ENCODE results near the gene COMMD4.
"Not testable (repeated sequence)": the region's sequence is repeated elsewhere in the genome, so short reads cannot be mapped to it uniquely, and the experiment has no call there.

COMMD4 gene

DNA sequence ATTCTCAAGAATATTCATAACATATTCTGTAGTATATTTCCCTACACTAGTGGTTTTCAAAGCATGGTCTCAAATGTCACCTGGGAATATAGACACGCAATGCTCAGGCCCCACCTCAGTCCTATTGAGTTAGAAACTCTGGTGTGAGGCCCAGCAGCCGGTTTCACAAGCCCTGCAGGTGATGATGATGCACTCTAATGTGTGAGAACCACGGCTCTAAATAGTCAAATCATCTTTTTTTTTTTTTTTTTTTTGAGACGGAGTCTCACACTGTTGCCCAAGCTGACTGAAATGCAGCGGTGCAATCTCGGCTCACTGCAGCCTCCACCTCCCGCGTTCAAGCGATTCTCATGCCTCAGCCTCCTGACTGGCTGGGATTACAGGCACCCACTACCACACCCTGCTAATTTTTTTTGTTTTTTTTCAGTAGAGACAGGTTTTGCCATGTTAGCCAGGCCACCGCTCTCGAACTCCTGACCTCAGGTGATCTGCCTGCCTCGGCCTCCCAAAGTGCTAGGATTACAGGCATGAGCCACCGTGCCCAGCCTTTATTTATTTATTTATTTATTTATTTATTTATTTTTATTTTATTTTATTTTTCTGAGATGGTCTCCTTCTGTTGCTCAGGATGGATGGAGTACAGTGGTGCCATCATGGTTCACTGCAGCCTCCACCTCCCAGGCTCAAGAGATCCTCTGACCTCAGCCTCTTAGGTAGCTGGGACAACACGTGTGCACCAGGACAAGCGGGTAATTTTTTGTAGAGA is 2.0 kb upstream of the COMMD4 start:
- DNase-seq = not testable (repeated sequence)

- no peak for DNase-seq
These were observed 554 bp upstream of the COMMD4 start for GRCh38 chr15:75335313-75335704.

DNA sequence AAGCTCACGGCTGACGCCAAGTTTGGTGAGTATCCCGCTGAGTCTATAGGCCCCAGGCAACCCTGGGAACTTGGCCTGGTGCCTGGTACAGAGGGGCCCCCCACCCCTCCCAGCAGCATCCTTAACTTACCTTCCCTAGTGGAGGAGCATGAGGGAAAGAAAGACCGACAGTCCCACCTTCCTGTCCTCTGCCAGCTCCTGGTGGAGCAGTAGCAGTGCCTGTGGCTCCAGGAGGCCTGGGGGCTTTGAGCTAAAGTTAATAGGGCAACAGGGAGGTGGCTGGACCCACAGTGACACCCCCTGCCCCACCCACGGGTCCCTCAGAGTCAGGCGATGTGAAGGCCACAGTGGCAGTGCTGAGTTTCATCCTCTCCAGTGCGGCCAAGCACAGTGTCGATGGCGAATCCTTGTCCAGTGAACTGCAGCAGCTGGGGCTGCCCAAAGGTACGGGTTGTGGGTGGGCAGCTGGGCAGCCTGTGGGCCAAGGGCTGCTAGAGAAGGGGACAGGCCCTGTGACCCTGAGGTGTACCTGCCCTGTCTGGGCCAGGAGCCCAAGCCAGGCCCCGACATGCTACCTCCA is 2.9 kb downstream of the COMMD4 start:
- no peak for DNase-seq

GRCh38 chr15:75339531-75340240 is 3.8 kb downstream of the COMMD4 start:
- no peak for DNase-seq

DNA sequence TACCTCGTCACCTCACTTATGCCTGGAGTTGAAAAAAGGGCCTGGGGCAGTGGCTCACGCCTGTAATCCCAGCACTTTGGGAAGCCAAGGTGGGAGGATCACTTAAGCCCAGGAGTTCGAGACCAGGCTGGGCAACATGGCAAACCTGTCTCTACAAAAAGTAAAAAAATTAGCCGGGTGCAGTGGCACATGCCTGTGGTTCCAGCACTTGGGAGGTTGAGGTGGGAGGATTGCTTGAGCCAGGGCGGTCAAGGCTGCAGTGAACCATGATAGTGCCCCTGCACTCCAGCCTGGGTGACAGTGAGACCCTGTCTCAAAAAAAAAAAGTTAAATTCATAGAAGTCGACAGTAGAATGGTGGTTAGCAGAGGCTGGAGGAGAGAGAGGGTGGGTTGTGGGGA is 6.4 kb downstream of the COMMD4 start:
- DNase-seq = no peak

DNA sequence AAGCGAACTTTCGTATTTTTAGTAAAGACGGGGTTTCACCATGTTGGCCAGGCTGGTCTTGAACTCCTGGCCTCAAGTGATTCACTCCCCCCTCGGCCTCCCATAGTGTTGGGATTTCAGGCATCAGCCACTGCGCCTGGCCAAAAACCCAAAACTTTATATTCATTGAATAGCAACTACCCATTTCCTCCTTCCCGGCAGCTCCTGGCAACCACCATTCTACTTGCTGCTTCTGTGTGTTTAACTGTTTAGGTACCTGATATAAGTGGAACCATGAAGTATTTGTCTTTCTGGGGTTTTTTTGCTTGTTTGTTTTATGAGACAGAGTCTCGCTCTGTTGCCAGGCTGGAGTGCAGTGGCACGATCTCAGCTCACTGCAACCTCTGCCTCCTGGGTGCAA is 8.1 kb downstream of the COMMD4 start:
- DNase-seq = not testable (repeated sequence)

DNA sequence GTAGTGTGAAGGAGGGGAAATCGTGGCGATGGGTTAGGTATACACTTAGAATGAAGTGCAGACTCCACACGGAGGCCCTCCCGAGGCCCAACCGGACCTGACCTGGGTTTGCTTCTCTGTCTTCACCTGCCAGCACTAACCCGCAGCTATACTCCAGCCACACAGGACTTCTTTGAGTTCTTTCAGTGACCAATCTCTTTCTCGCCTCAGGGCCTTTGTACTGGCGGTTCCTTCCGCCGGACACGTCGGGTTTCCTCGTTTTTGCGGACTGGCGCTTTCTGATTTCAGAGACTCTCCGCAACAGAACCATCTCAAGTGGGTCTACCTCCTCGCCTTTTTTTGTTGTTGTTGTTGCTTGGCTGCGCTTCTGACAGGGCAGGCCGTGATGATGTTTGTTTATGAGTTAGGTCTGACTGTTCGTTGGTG is 10.9 kb downstream of the COMMD4 start, which contains the start of gene NEIL1:
NEIL1 (plus strand) TSS at position 244 of the 426 bp plus-strand sequence. CDS start 1,867 bp downstream, outside the sequence.
- DNase-seq = no peak

- peak; percentile 21 for DNase-seq
These were observed 11.6 kb downstream of the COMMD4 start for GRCh38 chr15:75347222-75348033.

GRCh38 chr15:75348034-75348561 is 12.2 kb downstream of the COMMD4 start:
- DNase-seq = no peak

GRCh38 chr15:75348562-75349350 is 12.9 kb downstream of the COMMD4 start:
- no peak for DNase-seq

- DNase-seq = not testable (repeated sequence)
These were observed 13.4 kb downstream of the COMMD4 start for GRCh38 chr15:75349351-75349669.

GRCh38 chr15:75349851-75350588 is 14.2 kb downstream of the COMMD4 start:
- DNase-seq = peak; percentile 40

GRCh38 chr15:75350601-75351361 is 14.9 kb downstream of the COMMD4 start:
- DNase-seq = no peak

- no peak for DNase-seq
These were observed 16.6 kb downstream of the COMMD4 start for GRCh38 chr15:75352186-75353080.

- DNase-seq = no peak
These were observed 17.7 kb downstream of the COMMD4 start for GRCh38 chr15:75353604-75354003.

DNA sequence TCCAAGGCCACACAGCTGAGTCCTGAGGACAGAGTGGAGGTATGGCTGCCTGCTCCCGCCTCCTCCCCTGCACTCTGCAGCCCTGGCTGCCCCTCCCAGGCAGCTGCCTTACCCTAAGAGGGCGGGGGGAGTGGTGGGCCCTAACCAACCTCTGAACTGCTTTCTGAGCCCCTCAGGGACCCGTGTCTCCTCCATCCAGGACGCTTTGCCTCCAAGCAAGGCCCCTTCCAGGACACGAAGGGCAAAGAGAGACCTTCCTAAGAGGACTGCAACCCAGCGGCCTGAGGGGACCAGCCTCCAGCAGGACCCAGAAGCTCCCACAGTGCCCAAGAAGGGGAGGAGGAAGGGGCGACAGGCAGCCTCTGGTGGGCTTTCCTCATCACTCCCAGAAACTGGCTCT is 18.6 kb downstream of the COMMD4 start:
- no peak for DNase-seq

GRCh38 chr15:75355369-75355768 is 19.5 kb downstream of the COMMD4 start:
- no peak for DNase-seq

- no peak for DNase-seq
These were observed 20.1 kb downstream of the COMMD4 start for GRCh38 chr15:75356006-75356405.

- no peak for DNase-seq
These were observed 20.7 kb downstream of the COMMD4 start for GRCh38 chr15:75356517-75356916.
